ENCODE measurements around the gene SPDEF.

SPDEF gene

GRCh38 chr6:34556031-34556471, at the start of gene SPDEF:
Gene SPDEF, minus strand, starts transcription at chr6:34556329. Its CDS starts 11,874 bp downstream, at chr6:34544455.
- DNase-seq: no peak

DNA sequence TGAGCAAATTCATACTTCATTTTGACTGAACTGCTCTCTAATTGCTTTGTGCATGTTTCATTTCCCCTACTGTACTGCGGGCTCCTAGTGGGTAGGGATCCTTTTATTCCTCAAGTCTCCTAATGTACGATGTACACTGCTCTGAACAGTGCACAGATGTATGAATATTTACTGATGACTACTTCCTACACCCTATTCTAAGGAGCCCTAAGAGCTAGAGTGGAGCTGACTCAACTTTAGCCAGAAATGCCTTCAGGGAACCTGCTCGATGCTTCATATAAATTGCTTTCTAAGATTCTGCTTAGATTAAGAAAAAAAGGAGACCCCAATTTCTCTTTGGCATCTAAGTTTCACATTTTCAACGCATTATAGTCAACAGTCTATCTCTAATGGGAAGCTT, 47.6 kb upstream of the SPDEF start:
- no peak for DNase-seq

- peak; percentile 15 for DNase-seq
Observed at GRCh38 chr6:34602318-34603111, 46.4 kb upstream of the SPDEF start.

DNA sequence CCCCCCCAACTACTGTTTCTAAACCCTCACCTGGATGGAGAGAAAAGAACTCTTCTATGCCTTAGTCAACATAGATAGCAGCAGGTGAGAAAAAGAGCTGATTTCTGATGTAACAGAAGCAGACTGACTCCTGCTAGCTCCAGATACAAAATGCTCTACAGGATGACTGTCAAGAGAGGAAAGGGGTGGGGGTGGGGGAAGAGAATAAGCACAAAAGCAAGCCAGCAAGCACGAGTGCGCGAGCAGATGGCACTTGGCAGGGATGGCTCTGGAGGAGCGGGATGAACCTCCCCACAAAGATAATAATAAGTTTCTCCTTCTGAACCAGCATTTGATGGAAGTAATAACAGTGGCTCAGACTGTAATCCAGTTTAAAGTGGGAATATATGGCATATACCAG, 45.6 kb upstream of the SPDEF start:
- peak; percentile 50 for DNase-seq

DNA sequence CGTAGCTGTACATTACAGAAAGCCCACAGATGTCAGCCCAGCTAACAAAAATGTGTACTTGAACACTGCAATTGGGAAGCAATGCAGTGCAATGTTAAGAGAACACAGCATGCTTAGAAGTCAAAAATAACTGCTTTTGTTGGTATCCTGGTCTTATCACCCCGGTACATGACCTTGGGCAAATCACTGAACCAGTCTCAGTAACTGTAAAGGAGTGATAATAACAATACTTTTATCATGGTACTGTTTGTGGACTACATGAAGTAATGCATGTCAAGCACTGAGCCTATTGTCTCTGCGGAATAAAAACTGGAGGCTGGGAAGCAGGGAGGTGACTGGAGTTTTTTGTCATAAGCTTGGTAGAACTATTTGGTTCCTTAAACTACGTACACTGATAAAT, 44.7 kb upstream of the SPDEF start:
- no peak for DNase-seq

DNA sequence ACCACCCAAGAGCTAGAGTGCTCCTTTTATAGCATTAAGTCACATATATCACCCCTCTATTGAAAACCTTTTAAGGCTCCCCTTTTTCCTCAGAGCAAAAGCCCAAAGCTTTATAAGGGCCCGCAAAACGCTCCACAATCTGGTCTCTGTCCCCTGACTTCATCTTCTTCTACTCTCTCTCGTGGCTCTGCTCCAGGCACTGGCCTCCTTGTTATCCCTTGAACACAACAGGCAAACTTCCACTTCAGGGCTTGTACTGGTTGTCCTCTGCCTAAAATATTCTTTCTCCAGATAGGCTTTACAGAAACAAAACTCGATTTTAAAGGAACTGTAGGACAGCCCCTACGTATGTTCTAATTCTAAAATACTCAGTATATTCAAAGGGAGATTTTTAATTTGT, 44.0 kb upstream of the SPDEF start:
- no peak for DNase-seq

DNA sequence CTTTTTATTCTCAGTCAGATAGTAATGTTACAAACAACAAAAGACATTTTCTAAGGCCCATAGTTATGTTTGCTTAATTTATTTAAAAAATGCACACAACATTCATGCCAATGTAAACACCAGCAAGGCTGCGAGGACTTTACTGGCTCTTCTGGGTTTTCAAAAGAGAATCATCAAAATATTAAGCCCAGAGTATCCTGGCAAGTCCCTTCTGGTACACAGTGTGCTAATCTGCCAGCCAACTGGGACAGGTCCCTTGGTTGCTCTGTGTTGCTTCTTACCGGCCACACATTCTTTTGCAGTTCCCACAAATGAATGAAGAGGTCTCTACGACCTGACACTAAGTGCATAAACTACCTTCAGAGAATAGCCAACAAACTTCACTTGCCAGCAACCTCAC, 42.6 kb upstream of the SPDEF start:
- DNase-seq: no peak

- DNase-seq: no peak
Observed at GRCh38 chr6:34597605-34598353, 41.6 kb upstream of the SPDEF start.

GRCh38 chr6:34596798-34597197, 40.7 kb upstream of the SPDEF start:
- no peak for DNase-seq

DNA sequence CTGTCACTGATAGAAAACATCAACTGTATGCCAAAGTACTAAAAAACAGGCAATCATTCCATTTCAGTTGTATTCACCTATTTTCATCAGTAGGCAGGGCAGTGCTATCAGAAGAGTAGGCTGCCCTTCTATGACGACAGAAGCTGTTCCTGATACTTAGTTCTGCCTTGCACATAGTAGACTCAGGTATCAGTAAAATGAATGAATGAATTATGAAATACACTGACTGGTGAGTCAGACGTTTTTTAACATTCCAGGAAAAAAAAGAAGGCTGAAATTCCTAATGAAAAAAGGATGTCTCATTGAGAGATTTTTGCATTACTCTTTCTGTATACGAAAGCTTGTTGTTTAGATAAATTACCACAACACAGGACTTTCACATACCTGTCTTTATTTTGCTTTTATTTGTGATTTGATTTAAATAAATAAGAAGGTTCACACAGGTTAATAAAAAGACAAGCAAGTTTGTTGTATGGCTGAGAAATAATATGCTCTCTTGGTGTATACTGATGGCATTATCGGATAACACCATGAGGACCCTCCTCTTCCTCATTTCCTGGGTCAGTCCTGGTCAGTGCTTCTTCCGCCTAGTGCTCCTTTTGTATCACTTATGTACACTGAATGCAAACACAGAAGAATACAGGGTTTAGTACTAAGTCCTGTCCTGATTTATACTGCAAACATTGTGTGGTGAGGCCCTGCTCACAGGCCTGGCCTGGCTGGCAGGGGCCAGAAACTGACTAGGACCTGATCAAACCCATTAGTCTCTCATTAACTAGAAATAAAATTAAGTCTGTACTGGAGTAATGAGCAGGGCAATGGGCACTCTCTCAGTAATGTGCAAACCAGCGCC, 39.4 kb upstream of the SPDEF start:
- DNase-seq: no peak

DNA sequence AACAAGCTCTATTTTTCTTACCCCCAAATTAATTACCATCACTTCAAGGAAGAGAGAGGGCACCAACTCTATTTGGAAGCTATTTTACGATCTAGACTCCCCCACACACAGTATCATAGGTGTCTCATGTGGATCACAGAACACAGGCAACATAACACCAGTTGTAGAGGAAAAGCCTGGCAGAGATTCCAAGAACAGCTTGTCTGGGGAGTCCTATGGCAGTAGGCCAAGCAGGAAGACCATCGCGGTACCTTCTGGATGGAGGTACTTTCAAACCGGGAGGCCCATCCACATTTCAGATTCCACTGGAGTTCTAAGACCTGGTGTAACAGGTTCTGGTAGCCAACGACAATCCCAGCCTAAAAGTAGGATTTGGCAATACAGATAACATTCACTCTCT, 37.6 kb upstream of the SPDEF start:
- no peak for DNase-seq

- no peak for DNase-seq
Observed at GRCh38 chr6:34592208-34592952, 36.3 kb upstream of the SPDEF start.

GRCh38 chr6:34589691-34590090, 33.6 kb upstream of the SPDEF start:
- no peak for DNase-seq

DNA sequence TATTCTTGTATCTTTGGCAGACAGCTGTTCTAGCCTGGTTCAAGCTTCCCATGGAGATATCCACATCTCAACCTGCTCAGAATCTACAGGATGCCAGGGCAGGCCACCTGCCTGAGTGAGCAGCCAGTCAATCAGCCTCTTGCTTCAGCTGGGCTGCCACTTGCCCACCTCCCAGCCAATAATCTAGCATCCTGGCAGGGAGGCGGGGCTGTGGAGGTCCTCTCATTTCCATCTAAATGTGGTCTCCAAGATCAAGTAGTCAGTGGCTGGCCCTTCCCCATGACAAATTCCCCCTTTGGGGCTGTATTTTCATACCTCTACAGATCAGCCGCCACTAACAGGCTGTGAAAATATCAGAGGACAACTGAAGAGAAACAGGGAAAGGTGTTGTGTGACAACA, 33.0 kb upstream of the SPDEF start:
- no peak for DNase-seq

DNA sequence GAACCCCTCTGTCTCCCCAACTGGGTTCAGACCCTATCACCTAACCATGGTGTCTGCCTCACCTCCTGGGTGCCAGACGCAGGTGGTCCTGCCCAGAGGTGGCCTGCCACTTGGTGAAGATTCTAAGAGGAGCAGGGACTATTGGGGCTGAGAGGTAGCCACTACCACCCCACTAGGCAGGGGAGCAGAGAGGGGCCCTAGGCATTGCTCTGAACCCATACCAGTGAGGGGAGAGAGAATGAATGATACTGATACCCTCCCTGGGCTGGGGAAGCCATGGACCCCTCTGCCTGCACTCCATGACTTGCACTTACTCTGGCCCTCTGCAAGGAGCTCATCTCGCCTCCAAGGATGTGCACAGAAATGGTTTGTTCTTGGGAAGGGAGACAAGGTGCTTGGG, 31.7 kb upstream of the SPDEF start:
- DNase-seq: no peak

- DNase-seq: no peak
Observed at GRCh38 chr6:34587325-34587724, 31.2 kb upstream of the SPDEF start.

- no peak for DNase-seq
Observed at GRCh38 chr6:34586327-34587040, 30.4 kb upstream of the SPDEF start.

- no peak for DNase-seq
Observed at GRCh38 chr6:34585512-34586061, 29.5 kb upstream of the SPDEF start.

DNA sequence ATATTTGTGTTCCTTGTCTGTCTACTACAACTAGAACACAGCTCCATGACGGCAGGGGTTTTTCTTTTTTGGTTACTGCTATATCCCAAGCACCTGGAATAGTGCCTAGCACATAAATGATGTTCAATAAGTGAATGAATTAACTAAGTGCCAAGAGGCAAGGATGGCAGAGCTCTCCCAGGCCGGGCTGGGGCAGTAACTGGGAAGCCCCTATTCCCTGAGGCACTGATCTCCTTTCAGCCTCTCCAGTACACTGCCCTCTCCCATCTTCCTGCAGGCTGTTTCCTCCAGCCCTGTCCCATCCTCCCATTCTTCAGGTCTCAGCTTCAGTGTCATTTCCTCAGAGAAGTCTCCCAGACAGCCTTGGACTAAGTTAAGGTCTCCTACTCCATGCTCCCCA, 29.0 kb upstream of the SPDEF start:
- no peak for DNase-seq

- DNase-seq: no peak
Observed at GRCh38 chr6:34584694-34585093, 28.6 kb upstream of the SPDEF start.

- no peak for DNase-seq
Observed at GRCh38 chr6:34583861-34584604, 27.9 kb upstream of the SPDEF start.
